PC-3 (cell line): ENCODE results near the gene CMTM8. TPM values are rescaled to one million over a fixed set of nuclear protein-coding genes. Genes with fewer than 3 reads are reported as not detected.

Experiments used
- ATAC-seq: fragments of 200-7000 bp; cut with Tn5 transposase; 2 replicates; pipeline ENCODE4 v1.9.1; 2020; ENCODE audit warnings: mild to moderate bottlenecking, moderate library complexity
- BruUV-seq: library from RNA; stranded (reverse); fragments of 400-500 nt; replicated peaks from 2 replicates; lab custom pipeline; 2021; lab: Mats Ljungman, UMichigan
- CTCF ChIA-PET: fragments of 300-600 bp; sonication (Branson Sonifier 250); formaldehyde crosslinking; loops from one replicate; lab custom pipeline; 2022; ENCODE audit warnings: antibody characterized with exemption; lab: Charles Lee
- POLR2A ChIA-PET: fragments of 300-600 bp; sonication (Branson Sonifier 250); formaldehyde crosslinking; loops from one replicate; lab custom pipeline; 2022; ENCODE audit warnings: antibody characterized with exemption; ENCODE audit not compliant: unreplicated experiment; lab: Charles Lee
- DNase-seq: peaks from one replicate; pipeline ENCODE4 v3.0.0-alpha.2; 2015
- H2AFZ ChIP-seq: fragments of 300-600 bp; sonication (generic); 2 replicates; pipeline ENCODE4 v1.6.0; 2016; ENCODE audit warnings: antibody characterized with exemption, low read length
- H3F3A ChIP-seq: fragments of 300-600 bp; sonication (generic); one replicate; pipeline ENCODE4 v1.6.0; 2017; ENCODE audit warnings: antibody characterized with exemption, low read length, control low read depth, mild to moderate bottlenecking; ENCODE audit not compliant: unreplicated experiment
- H3K27ac ChIP-seq: fragments of 300-600 bp; sonication (generic); 2 replicates; pipeline ENCODE4 v1.5.1; 2016; ENCODE audit warnings: mild to moderate bottlenecking, low read length
- H3K27me3 ChIP-seq: fragments of 300-600 bp; sonication (generic); 2 replicates; pipeline ENCODE4 v1.6.1; 2016; ENCODE audit warnings: low read length, mixed read lengths
- H3K36me3 ChIP-seq: fragments of 300-600 bp; sonication (generic); 2 replicates; pipeline ENCODE4 v1.6.1; 2016; ENCODE audit warnings: low read depth, mixed run types, low read length, mixed read lengths
- H3K4me1 ChIP-seq: fragments of 300-600 bp; sonication (generic); 2 replicates; pipeline ENCODE4 v1.5.1; 2016; ENCODE audit warnings: low read length; ENCODE audit not compliant: insufficient read depth
- H3K4me2 ChIP-seq: fragments of 300-600 bp; sonication (generic); 2 replicates; pipeline ENCODE4 v1.6.0; 2016; ENCODE audit warnings: low read length
- H3K4me3 ChIP-seq: fragments of 300-600 bp; sonication (generic); 2 replicates; pipeline ENCODE4 v1.5.1; 2016; ENCODE audit warnings: mild to moderate bottlenecking, low read length, mixed read lengths
- H3K79me2 ChIP-seq: fragments of 300-600 bp; sonication (generic); 2 replicates; pipeline ENCODE4 v1.6.1; 2017; ENCODE audit warnings: low read length, mixed read lengths
- H3K9ac ChIP-seq: fragments of 300-600 bp; sonication (generic); 2 replicates; pipeline ENCODE4 v1.6.0; 2016; ENCODE audit warnings: mild to moderate bottlenecking, low read length
- H3K9me2 ChIP-seq: fragments of 300-600 bp; sonication (generic); replicated peaks from 2 replicates; pipeline ENCODE4 v1.6.1; 2016; ENCODE audit warnings: mixed run types, low read length, mixed read lengths
- H3K9me3 ChIP-seq: fragments of 300-600 bp; sonication (generic); 2 replicates; pipeline ENCODE4 v1.6.1; 2016; ENCODE audit warnings: low read length, mixed read lengths
- H4K20me1 ChIP-seq: fragments of 300-600 bp; sonication (generic); 2 replicates; pipeline ENCODE4 v1.6.1; 2016; ENCODE audit warnings: low read length, mixed read lengths
- EZH2 ChIP-seq: fragments of 300-600 bp; sonication (generic); IDR thresholded peaks from one replicate; pipeline ENCODE4 v1.6.1; 2017; ENCODE audit warnings: antibody characterized with exemption, mild to moderate bottlenecking, low read length; ENCODE audit not compliant: unreplicated experiment
- EZH2phosphoT487 ChIP-seq: fragments of 300-600 bp; sonication (generic); IDR thresholded peaks from 2 replicates; pipeline ENCODE4 v1.6.1; 2018; ENCODE audit warnings: mild to moderate bottlenecking, antibody characterized with exemption, low read length, borderline replicate concordance
- intact Hi-C: fragments of 100-400 bp; cut with micrococcal nuclease; formaldehyde crosslinking; loops from 2 replicates; pipeline ENCODE4 v1.9.0; 2023
- total RNA-seq: library from RNA; depleted of rRNA; stranded (reverse); fragments of >200 nt; gene quantifications from 2 replicates; pipeline ENCODE4 v1.2.3, GENCODE V29; 2014
- TF ChIP-seq, protein P1 (sequence below): fragments of 300-600 bp; sonication (generic); conservative IDR thresholded peaks from 2 replicates; pipeline ENCODE4 v1.5.1; 2017; ENCODE audit warnings: antibody characterized with exemption, low read depth, mild to moderate bottlenecking, low read length

Gene CMTM8
- total RNA-seq, 1 experiment from 2014 or later: 5.2 TPM

DNA sequence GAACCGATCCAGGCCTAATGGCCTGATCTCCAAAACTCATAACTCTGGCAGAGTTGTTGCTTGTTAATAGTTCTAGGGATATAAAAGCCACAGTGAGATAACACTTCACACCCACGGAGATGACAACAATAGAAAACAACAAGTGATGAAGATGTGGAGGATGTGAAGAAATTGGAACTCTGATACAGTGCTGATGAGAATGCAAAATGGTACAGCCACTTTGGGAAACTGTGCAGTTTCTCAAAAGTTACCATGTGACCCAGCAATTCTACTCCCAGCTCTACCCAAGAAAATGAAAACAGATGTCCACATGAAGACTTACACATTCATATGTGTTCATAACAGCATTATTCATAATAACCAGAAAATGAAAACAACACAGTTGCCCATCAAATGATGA, 157.0 kb downstream of the CMTM8 start:
- ATAC-seq: no peak

DNA sequence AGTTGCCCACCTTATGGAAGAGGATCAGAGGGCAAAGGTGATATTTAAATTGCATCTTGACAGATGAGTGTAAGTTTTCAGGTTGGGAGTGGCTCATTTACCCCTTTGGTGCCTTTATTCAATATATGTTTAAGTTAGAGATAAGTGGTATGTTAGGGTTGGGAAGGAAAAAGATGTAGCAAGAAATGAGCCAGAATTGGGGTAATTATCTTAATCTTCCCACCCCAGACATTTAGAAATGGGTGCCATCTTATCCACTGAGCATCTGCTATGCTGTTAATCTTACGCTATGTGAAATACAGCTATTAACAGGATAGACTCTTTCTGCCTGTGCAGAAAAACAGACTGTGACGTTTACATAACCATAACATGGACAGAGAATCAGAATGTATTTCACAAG, 159.5 kb downstream of the CMTM8 start:
- no peak overlapping the region for H3K4me3 ChIP-seq
- peaks cover 96% of the 10 kb centered on the region for H3K79me2 ChIP-seq
- H3K4me1 ChIP-seq: peaks cover 36% of the 10 kb centered on the region
- no peak overlapping the region for H3K9ac ChIP-seq
- no peak overlapping the region for H3K27ac ChIP-seq
- H3K9me3 ChIP-seq: no peaks in the 10 kb centered on the region
- POLR2A ChIA-PET: no interaction called here
- CTCF ChIA-PET: no interaction called here
- H3F3A ChIP-seq: peaks cover 5% of the 10 kb centered on the region
- no peak overlapping the region for H3K4me2 ChIP-seq
- TF ChIP-seq, protein P1, sequence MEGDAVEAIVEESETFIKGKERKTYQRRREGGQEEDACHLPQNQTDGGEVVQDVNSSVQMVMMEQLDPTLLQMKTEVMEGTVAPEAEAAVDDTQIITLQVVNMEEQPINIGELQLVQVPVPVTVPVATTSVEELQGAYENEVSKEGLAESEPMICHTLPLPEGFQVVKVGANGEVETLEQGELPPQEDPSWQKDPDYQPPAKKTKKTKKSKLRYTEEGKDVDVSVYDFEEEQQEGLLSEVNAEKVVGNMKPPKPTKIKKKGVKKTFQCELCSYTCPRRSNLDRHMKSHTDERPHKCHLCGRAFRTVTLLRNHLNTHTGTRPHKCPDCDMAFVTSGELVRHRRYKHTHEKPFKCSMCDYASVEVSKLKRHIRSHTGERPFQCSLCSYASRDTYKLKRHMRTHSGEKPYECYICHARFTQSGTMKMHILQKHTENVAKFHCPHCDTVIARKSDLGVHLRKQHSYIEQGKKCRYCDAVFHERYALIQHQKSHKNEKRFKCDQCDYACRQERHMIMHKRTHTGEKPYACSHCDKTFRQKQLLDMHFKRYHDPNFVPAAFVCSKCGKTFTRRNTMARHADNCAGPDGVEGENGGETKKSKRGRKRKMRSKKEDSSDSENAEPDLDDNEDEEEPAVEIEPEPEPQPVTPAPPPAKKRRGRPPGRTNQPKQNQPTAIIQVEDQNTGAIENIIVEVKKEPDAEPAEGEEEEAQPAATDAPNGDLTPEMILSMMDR: no peak
- TF ChIP-seq EZH2phosphoT487 (no peak), EZH2 (no peak)
- peaks cover 4% of the 10 kb centered on the region; the same call in 1 of the 2 replicates for H3K36me3 ChIP-seq
- BruUV-seq: no TSS peak
- no peaks in the 10 kb centered on the region for H3K9me2 ChIP-seq
- H3K27me3 ChIP-seq: no peaks in the 10 kb centered on the region
- ATAC-seq (no peak), DNase-seq (no peak)
- intact Hi-C loops: loop anchor here (2.0 to 5.0 kb wide), 3 partner anchors 23 to 101 kb away; no protein-coding TSS in a partner anchor
- H4K20me1 ChIP-seq: peaks cover 38% of the 10 kb centered on the region
- H2AFZ ChIP-seq: no peak overlapping the region

More for the DNA sequence above, 157.0 kb downstream of the CMTM8 start:
- no peak overlapping the region for H3K4me3 ChIP-seq
- H2AFZ ChIP-seq: no peak overlapping the region
- intact Hi-C loops: loop anchor here (5.0 kb wide), 1 partner anchor 53 kb away; no protein-coding TSS in a partner anchor
- H4K20me1 ChIP-seq: peaks cover 46% of the 10 kb centered on the region
- peaks cover 96% of the 10 kb centered on the region for H3K79me2 ChIP-seq
- ChIA-PET POLR2A (no interaction called here), CTCF (interaction anchor here (0.6 kb wide), 1 partner anchor 74 kb away, joined by 3 read pairs; no protein-coding TSS in a partner anchor)
- H3K4me2 ChIP-seq: no peak overlapping the region
- no peak for DNase-seq
- H3K9me3 ChIP-seq: no peaks in the 10 kb centered on the region
- H3K27ac ChIP-seq: no peak overlapping the region
- H3F3A ChIP-seq: no peaks in the 10 kb centered on the region
- H3K9ac ChIP-seq: no peak overlapping the region
- H3K27me3 ChIP-seq: no peaks in the 10 kb centered on the region
- H3K9me2 ChIP-seq: no peaks in the 10 kb centered on the region
- BruUV-seq: no TSS peak
- no peak for TF ChIP-seq EZH2phosphoT487
- TF ChIP-seq, protein P1: no peak
- TF ChIP-seq EZH2: no peak
- H3K36me3 ChIP-seq: peaks cover 4% of the 10 kb centered on the region; the same call in 1 of the 2 replicates
- peaks cover 32% of the 10 kb centered on the region for H3K4me1 ChIP-seq

DNA sequence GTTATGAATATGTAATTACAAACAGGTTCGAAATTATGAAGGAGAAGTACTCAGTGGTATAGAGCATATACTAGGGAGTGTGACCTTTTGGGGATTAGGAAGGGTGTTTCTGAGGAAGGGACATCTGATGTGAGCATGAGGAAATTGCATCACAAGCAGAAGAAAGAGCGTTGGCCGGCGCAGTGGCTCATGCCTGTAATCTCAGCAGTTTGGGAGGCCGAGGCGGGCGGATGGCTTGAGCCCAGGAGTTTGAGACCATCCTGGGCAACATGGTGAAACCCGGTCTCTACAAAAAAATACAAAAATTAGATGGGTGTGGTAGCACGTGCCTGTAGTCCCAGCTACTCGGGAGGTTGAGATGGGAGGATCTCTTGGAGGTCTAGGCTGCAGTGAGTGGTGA, 160.1 kb downstream of the CMTM8 start:
- Histone ChIP-seq H3K27ac (no peak overlapping the region), H4K20me1 (peaks cover 32% of the 10 kb centered on the region; the same call in 1 of the 2 replicates), H3K9me2 (no peaks in the 10 kb centered on the region), H2AFZ (no peak overlapping the region), H3K9me3 (no peaks in the 10 kb centered on the region), H3K4me2 (no peak overlapping the region), H3K36me3 (peaks cover 4% of the 10 kb centered on the region; the same call in 1 of the 2 replicates), H3K27me3 (no peaks in the 10 kb centered on the region), H3K4me1 (peaks cover 30% of the 10 kb centered on the region), H3K79me2 (peaks cover 96% of the 10 kb centered on the region), H3K9ac (no peak overlapping the region), H3F3A (peaks cover 5% of the 10 kb centered on the region), H3K4me3 (no peak overlapping the region)
- DNase-seq (no peak), ATAC-seq (no peak)
- POLR2A ChIA-PET: no interaction called here
- intact Hi-C loops: loop anchor here (2.0 to 5.0 kb wide), 3 partner anchors 24 to 102 kb away; no protein-coding TSS in a partner anchor
- TF ChIP-seq, protein P1: no peak
- no peak for TF ChIP-seq EZH2
- no peak for TF ChIP-seq EZH2phosphoT487
- CTCF ChIA-PET: no interaction called here
- BruUV-seq: no TSS peak
